GM19438 (cell line): Measurements from ENCODE around the gene GCSAM.

Experiments
- ATAC-seq: cut with Tn5 transposase; IDR thresholded peaks from one replicate; pipeline ENCODE4 v1.9.1; 2021; ENCODE audit warnings: low read depth; ENCODE audit not compliant: unreplicated experiment

GCSAM gene

DNA sequence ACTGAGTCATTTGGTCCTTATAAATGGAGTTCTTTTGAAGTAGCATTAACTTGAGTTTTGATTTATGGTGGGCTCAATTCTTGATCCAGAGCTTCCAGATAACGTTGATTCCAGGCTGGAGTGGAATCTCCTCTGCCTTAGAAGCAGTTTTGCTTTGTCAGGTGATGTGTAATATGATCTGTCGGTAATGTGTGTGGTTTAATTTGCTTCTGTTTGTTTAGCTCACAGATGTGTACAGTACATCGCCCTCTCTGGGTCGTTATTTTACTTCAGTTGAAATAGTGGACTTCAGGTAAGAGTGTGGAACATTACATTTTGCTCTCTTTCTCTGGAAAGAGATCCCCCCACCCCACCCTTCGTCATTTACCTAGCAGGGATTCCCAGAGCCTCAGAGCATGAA, 23.7 kb downstream of the GCSAM start:
- ATAC-seq: no peak

DNA sequence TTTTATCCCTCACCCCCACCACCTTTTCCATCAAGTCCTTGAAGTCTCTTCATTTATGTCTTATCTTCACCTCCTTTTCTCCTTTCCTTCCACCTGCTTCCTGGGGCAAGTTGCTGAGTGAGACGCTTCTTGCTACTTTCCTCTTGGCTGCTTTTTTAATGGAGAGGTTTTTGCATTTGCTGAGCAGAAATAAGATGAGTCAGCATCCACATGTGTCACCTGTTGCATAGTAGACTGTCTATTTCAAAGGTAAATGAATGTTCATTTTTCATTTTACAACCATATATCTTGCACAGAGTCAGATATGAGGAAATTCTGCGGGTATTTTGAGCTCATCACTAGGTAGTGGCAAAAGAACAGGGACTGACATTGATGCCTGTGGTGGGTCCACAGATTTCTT, 28.3 kb downstream of the GCSAM start:
- no peak for ATAC-seq

DNA sequence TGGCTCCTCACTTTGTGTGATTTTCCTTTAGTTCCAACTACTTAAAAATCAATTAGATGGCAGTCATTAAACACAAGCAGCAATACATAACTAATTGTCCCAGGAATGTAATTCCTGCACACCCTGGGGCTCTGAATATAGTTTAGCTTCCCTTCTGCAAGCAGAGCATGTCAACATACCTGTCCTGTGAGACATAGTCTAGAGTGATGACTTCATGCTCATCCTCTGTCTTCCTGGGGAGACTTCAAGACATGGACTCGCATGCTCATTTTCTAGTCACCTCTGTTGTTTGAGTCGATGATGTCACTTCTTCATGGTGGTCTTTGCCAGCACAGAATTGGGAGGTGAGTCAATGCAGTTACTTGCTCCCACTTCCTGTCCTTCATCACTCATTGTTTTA, 31.1 kb downstream of the GCSAM start:
- ATAC-seq: no peak

DNA sequence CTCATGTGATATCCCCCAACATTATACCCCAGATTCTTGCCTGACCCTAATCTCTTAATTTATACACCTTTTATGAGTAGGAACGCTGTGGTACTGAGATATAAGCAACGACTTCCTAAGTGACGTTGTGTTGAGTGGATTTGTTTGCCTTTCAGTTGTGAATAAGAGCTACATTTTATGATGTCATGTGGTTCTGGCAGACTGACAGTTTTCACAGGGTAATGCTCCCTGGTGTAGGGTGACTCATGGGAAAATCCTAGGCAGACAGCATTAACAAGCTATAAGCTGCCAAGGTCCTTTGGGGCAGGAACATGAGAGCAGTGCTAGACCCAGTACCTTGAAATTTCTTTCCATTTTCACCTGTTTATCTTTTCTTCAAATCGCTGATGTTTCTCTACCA, 35.7 kb downstream of the GCSAM start:
- no peak for ATAC-seq

DNA sequence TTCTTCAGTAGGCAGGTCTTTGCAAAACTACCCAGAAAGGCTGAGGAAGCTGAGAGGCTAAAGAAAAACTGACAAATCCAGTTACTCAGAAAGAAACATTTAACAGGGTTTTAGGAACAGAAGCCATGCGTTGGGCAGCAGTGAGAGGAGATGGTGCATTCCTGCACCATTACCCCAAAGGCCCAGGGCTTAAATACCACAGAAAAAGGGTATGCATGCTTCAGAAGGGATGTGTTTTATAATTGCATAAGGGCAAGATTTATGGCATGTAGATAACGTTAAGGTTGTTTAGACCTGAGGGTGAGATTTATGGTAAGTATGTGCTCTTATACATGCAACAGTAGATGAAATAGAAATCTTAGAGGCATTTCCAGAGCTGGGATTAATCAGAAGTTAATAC, 36.9 kb downstream of the GCSAM start:
- no peak for ATAC-seq

DNA sequence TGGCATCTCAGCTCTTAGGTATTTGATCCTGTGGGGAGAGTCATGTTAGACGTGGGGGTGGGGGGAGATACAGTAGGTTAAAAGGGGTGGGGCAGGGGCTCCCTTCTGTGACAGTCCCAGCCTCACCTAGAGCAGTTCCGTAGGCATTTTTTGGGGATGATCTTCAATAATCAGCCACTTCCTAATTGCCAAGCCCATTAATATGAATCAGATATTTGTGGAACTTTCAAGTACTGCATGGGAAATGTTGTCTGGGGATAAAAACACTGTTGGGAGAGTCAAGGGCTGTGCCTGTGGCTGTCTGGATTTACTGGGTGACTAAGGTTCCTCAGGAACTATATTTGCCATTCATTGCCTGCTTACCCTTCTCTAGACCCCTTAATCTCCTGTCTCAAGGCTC, 37.3 kb downstream of the GCSAM start:
- no peak for ATAC-seq

DNA sequence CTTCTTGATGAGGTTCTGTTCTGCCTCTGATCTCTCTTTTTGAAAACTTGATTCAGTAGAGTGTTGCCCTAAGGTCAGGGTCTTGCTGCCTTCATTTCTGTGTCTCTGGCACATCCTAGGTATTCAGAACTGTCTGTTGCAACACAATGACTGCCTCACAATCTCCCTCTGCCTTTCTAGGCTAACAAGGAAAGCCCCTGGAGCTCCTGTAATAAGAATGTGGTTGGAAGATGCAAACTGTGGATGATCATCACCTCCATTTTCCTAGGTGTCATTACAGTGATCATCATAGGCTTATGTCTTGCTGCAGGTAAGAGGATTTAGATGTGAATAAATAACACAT, 39.9 kb downstream of the GCSAM start:
- ATAC-seq: no peak

DNA sequence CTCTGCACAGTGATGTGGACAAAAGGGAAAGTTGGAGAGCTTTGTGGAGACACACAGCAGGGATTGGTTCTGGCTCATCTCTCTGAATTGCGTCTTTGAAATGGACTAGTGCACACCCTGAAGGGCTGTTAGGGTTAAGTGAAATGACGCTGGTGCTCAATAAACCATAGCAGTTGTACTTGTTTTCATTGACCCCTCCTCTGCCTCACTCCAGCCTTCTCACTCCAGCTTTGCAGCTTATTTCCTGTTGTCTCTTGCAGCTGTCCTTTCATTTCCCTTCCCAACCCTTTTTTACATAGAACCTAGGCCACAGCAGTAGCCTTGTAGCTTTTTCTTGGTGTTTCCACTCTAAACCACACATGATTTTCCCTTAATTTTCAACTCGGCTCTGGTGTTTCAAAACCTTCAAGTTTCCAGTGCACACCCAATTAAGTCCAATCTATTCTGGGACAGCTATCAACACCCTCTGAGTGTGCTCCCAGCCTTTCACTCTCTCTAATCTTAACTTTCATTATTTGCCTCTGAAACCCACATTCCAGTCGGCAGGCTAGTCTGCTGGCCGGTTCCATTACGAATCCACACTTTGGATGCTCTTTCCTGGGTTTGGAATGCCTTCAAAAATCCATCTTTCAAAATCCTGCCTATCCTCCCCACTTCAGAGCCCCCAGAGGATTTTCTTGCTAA, 40.4 kb downstream of the GCSAM start:
- peak; percentile 65 for ATAC-seq

DNA sequence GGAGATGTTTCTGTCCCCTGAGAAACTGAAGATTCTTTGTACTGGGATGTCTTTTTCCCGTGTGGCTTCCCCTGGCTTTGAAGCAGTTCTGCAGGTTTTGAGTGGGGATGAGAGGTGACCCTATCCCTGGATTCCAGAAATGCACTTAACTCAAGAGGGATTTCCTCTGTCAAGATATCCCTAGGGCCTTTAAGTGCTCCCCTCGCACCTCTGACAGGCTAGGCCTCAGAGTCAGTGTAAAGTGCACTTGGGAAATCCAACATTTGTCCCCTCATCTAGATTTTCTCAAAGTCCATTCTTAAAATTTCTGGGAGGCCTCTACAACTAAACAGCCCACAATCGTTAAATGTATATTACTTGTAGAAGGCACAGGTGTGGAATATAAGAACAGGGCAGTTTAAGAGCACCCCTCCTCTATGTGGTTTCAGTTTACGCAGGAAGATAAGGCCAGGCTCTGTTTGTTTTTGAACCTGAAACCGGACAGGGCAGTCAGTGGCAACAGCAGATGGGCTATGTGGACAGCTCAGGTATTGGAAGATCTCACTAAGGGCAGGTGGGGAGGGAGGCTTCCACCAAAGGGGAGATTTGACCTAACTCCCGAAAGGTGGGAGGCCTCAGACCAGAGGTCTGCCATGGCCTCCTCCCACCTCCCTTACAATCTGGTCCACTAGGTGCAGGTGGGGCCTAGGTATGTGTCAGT, 42.0 kb downstream of the GCSAM start:
- ATAC-seq: no peak

DNA sequence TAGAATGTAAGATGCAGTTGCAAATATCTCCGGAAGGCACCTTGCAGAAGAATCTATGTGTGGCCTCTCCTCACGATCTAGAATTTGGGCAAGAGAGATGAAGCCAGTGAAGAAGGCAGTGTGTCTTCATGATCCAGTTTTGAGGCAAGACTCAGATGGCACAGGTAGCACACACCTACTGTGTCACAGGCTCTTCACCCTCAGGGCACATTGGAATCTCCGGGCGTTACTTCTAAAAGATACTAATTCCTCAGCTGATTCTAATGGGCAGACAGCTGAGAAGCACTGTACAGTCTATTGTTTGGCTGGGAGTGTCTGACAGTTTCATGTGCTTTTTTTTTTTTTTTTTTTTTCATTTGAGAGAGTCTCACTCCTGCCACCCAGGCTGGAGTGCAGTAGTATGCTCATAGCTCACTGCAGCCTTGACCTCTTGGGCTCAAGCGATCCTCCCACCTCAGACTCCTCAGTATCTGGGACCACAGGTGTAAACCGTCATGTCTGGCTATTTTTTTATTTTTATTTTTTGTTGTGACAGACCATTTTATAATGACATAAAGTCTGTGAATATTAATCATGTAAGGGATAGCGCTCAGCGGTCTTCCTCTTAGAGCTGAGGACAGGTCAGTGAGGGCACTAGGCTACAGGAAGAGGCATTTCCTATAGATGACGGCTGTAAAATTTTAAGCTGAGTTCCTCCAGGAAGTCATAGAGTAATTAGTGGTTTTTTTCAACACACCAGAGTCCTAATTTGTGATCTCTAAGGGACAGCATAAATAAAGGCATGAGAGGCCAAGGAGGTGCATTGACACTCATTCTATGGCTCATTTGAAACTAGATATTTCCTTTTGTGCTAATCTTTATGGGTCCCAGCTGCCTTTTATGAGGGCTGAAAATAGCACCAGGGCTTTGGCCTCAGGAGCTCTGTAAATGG, 42.8 kb downstream of the GCSAM start:
- ATAC-seq: no peak

DNA sequence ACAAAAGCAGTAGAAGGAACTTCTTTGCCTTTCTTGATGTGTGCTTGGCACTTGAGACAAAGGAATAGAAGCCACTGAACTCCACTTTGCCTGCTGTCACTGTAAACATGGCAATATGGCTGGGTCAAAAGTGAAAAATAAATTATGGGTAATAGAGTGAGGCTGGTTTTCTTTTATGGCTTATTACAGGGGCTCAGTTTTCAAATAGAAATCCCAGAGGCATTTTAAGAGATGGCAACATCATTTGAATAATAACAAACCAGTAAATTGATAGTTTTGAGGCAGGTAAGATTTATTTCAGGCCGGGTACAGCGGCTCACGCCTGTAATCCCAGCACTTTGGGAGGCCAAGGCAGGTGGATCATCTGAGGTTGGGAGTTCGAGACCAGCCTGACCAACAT, 44.1 kb downstream of the GCSAM start:
- no peak for ATAC-seq

DNA sequence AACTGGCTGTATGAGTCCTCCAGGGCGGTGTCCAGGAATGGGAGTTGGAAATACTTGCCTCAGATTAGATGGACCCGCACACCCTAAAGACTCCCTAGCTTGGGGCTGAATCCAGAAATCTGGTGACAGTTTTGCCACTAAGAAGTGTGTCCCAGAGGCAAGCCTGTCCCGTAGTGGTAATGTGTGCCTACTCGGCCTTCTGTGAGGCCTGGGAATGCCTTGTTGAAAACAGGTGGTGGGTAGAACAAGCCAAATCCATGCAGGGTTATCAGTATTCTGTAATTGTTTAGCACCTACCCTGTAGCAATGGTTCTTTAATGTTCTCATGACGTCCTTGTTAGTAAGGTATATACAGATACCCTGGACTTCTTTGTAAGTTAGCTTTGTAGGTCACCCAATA, 45.3 kb downstream of the GCSAM start:
- ATAC-seq: no peak

DNA sequence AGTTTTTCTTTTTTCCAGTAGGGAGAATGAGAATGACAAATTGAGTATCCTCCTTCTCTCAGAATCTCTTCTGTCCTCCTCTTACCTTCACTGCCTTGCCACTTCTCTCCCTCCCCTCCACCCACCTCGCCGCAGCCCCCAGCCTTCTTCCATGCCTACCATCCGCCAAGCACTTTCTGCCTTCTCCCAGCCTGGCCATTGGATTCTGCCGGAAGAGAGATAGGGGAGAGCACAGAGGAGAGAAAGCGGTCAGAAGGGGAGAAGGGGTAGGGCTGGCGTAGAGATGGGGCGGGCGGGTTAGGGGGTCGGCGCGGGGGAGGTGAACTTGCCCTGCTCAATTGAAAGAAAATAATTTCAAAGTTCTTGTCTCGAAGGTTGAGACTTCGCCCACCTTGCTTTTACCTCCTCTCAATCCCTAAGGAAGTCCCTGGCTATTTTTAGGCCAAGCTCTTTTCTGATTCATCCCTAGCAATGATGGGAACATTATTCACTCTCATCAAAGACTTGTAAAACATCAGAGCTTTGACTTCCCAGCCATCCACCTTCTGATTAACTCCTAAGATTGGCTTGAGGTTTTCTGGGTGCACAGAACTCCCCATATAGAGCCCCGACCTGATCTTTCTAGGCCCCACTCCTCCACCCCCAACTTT, 46.0 kb downstream of the GCSAM start:
- ATAC-seq: no peak

DNA sequence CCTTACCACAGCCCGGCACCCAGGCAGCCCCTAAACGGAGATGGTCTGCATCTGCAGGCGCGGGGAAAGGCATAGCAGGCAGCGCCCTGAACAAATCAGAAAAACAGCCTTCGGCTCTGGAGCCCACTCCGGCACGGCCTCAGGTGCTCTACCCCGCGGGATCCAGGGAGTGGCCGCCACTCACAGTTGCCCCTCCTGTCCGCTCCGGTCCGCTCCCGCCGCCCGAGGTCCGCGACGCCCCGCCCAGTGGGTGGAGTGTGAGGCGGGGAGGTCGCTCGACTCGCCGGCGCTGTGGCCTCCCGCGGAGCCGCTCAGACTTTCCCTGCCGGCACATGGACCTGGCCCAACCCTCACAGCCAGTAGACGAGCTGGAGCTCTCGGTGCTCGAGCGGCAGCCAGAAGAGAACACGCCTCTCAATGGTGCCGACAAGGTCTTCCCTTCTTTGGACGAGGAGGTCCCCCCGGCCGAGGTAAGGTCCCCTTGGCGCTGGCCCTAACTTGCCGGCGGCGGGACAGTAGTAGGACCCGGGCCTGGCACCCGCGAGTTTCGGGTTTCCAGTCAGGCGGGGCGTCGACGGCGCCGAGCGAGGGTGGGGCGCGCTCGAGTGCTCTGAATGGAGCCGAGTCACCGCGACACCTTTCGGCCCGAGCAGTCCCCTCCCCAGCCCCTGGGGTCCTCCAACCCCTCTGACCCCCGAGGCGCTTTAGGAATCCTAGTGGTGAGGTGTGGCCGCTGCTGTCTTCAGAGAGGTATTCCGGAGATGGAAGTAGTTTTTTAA, 46.8 kb downstream of the GCSAM start, which contains the start of gene C3orf52:
C3orf52 (plus strand) TSS at position 314 of the 779 bp plus-strand sequence; CDS start at position 333, 19 bp downstream.
- ATAC-seq: peak; percentile 85

DNA sequence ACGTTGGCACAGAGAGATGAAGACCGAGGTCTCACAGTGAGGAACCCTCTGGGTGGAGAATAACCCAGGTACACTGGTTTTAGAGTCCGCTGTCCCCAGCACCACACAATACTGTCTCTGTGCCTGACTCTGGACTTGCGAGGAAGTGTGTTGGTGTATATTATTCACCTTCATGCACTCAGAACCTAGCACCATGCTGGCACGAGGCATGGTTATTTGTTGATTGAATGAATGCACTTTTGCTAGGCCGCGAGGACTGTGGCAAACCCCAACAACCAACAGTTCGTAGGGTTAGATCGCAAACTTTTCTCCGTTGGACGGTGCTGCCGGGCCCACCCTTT, 47.3 kb downstream of the GCSAM start:
- peak; percentile 4 for ATAC-seq

DNA sequence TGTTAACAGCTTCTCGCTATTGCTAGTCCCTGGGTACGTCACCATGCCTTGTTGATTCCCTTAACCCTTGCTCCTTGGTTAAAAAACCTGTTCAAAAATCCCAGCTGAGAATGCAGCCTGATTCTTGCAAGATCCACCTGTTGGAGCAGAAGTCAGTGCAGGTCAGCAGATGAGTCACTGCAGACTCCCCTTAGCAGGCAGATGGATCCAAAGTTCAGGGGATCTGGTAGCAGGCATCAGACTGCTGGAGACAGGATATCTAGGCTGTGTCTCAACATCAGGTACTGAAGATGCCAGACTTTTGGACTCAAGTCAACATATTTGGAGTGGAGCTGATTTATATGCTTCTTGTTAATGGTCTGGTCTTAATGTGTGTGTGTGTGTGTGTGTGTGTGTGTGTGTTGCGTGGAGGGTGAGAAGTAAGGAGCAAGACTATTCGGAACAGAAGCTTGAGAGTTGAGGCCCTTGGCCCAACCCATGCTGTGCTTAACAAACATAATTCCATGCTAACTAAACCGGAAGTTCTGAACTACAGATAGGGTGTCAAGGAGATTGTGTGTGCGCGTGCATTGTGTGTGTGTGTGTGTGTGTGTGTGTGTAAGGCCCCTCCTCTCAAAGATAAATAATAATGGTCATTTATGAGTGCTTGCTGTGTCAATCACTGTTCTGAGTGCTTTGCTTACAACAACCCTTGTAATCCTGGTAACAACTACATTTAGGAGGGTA, 47.9 kb downstream of the GCSAM start:
- no peak for ATAC-seq

DNA sequence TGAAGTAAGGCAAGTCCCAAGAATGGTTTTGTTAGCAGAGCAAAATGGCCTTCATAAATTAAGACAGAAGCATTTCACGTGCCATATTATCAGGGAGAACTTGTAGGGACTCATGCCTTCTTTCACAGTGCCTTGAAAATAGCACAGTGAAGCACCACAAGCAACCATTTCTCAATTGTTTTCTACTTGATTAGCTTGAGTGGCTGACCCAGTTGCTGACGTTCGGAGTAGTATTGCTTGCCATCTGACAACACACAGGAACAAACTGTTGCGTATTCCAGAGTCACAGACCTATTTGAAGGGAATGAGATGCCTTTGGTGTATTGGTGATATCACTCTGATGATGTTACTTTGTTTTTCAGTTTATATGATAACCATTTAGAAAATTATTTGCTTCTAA, 49.8 kb downstream of the GCSAM start:
- no peak for ATAC-seq

DNA sequence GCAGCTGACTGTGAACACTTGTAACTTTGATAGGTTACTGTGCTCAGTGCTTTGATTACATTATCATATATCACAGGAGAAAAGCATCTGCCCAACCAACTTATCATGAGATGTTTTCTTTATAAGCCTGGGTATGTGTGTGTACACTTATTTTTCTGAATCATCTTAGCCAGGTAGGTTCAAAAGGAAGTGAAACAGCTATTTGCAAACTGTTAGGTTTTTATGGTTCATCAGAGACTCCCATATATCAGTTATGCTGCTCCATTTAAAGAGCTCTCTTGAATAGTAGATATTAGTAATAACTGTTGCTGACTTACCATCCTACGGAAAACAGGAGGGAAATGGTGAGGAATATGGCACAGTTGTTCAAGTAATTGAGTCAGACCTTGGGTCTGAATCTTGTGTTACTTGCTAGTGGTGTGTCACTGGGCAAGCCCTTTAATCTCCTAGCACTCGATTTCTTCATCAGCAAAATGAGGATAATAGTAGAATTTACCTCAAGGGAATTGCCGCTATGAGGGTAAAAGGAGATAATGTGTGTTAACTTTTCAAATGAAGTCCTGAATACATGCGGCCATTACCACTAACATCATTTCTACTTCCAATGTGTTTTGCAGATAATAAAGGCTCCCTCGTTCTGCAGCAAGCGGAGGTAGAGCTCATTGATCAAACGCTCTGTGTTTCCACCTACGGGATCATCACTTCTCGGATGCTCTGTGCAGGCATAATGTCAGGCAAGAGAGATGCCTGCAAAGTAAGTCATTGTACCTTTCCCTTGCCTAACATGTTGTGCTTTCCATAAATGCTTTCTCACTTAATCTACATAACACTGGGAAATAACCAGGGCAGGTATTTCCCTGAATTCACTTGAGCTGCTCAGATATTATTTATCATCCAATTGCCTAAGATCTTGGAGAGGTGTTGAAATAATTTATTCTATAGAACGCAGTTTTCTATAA, 54.6 kb downstream of the GCSAM start:
- ATAC-seq: no peak
